ENCODE measurements around the gene RAB30.

The RAB30 gene

DNA sequence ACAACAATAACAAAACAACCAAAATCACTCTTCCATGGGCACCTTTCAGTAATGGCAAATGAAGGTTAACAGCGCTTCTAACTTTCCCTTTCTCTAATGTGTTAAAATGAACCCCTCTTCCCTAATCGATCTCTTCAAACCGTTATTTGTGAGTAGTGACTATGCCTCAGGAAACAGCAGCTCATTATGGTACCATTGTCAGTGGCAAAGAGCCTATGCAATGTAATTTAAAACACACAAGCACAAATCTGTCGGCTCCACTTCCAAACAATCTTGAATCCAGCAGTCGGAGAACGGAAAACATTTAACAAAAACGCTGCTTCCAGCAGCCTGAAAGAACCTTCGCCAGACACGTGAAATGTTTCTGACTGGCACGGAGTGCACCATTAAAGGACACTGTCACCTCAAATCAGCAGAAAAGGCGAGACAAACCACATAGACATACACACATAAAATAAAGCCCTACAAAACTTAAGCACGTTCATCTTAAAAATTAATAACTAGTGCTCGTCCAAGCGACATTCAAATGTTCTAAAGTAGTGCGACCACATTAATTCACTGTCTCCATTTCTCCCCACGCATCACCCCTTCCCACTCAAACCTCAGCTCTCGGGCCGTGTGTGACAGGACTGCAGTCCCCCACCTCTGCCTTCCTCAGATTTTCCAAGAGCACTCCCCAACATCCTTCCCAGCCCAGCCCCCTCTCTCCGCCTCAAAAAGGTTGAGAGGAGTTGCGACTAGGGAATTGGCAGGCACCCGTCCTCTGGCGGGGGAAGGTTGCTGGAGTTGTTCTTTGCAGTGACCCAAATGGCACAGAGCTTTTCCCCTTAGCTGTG is 748 bp downstream of the RAB30 start:
- no peak for DNase-seq (ENCODE audit: low read depth)

DNA sequence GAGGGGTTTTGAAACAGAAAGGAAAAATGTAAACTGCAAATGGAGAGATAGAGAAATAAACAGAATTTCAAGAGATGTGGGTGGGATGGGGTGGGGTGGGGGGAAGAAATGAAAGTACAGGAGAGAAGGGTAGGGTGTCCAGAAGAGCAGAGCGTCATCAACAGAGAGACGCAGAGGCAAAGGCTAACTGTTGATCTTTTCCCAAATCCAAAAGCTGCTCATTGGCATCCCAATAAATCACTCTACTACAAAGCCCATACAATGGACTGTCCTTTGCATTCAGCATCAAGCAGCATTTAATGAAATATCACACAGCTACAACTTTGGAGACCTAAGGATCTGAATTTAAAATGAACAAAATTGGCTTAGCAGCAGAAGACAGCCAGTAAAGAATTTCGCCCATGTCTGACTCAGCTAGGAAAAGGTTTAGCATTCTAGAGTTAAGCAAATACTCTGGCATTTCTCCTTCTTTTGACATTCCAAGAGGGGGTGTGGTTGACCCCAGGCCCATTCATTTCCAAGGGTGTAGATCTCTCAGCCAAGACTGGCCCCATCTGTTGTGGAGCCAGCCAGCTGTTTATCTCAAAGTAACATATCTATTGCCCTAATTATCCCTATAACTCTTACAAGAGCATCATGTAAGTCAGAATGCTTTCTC is 1.5 kb downstream of the RAB30 start:
- DNase-seq (ENCODE audit: low read depth) = no peak

DNA sequence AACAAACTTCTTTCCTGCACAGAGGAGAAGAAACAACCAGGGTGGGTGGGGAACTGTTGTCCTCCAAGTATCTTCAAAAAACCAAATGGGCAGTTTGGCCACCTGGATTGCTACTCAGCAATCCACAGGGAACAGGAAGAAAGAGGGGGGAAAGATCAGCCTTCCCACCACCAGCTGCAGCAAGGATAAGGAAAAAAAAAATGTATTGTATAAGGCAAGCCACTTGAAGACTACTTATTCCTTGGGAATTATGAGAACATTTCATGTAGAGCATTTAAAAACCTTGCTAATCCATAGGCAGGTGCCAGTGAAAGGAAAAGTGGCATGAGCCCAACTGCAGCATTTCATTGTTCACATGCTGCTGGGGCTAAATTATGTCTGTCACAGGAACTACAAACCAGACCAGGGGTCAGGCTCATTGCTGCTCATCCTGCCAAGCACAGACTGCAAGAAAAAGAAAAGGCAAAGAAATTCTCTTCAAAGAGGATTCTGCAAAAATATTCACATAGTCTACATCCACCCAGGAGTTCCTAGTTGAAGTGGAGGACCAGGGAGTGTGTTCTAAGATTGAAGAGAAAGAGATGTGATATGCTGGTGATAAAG is 2.2 kb downstream of the RAB30 start:
- DNase-seq (ENCODE audit: low read depth) = no peak

DNA sequence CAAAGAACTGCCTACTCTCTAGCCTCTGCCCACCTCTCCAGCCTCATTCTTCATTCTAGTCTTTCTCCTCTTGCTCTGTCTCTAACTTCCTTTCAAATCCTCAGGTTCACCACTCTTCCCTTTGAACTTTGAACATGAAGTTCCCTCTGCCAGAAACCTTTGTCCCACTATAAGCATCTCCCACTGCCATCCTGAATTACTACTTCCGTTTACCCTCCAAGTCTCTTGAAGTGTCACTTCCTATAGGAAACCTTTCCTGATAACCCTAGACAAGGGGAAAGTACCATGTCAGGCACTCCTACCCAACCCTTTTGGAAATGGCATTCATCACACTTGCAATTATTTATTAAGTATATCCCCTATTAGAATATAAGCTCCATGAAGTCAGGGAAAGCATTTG is 3.1 kb downstream of the RAB30 start:
- DNase-seq (ENCODE audit: low read depth) = no peak

DNA sequence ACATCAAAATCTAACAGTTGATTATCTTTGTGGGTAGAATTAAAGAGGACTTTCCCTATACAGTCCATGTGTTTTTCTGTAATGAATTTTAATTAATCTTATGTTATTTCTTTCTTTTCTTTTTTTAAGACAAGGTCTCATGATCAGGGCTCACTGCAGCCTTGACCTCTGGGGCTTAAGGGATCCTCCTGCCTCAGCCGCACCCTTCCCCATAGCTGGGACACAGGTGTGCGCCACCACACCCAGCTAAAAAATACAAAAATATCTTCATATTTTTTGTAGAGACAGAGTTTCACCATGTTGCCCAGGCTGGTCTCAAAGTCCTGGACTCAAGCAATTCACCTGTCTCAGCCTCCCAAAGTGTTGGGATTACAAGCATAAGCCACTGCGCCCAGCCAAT is 7.7 kb downstream of the RAB30 start:
- DNase-seq (ENCODE audit: low read depth) = no peak

DNA sequence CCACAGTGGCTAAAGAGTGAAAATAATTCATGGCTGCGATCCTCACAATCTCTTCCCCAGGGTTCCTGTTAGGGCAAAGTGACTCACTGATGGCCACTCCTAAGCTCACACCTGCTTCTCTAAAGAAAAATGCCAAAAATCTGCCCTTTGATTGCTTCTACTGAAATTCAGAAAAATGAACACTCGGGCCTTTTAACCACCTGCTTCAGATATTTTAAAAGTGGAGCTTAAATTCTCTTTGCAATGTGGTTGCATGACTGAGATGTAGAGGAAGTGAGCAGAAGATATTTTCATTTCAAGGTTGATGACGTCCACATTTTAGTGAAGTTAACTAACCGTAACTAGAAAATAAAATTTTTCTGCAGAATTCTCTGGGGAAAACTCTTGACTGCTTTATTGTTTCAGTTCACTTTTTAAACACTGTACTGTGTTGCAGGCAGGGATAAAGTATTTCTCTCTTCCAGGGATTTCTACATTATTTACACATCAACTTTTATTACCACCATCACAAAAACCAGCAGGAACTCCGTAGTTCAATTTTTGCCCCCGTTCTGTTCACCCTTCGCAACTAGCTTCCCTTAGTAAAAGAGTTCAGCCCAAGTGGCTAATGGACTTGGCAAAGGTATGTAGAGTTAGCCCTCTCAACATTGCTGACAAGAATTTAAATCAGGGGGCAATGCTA is 8.5 kb downstream of the RAB30 start:
- DNase-seq (ENCODE audit: low read depth) = no peak

DNA sequence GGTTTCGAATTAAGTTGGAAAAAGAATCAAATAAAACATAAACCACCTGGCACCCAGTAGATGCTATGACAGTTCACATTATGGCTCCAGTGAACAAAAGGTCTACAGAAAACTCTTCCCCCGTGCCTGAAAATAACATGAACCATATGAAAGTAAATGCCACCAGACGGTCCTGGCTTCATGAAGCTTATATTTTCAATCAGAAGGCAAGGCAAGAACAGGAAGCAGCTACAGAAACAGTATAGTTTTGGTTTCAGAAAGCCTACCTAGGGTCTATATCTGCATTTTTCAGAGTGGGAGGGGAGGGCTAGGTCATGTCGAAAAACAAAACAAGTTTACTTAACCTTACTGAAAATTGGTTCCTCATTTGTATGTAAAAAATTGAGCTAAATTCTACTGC is 9.8 kb downstream of the RAB30 start:
- no peak for DNase-seq (ENCODE audit: low read depth)

DNA sequence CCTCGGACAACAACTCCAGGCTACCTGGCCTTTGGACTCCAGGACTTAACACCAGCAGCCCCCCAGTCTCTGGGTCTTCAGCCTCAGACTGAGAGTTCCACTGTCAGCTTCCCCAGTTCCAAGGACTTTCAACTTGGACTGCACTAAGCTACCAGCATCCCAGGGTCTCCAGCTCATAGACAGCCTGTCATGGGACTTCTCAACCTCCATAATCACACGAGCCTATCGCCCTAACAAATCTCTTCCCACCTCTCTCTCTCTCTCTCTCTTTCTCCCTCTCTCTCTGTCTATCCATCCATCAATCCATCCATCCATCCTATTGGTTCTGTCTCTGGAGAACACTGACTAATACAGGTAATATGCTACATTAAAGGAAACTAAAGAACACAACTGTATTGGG is 10.7 kb downstream of the RAB30 start:
- no peak for DNase-seq (ENCODE audit: low read depth)

DNA sequence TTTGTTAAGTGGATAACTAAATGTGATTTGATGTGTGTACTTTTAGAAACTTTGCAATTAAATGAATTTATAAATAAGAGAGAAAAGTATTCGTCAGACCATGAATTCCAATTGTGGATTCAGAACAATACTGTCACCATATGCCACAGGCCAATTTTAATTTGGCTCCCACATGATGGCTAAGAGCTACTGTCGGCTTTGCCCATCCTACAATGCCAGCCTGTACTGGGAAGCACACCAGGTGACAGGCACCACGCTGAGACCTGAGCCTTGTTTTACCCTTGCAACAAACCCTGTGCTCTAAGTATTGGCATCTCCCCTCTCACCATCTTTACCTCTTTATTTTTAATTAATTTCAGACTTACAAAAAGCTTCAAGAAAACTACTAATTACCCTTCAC is 14.0 kb downstream of the RAB30 start:
- no peak for DNase-seq (ENCODE audit: low read depth)

DNA sequence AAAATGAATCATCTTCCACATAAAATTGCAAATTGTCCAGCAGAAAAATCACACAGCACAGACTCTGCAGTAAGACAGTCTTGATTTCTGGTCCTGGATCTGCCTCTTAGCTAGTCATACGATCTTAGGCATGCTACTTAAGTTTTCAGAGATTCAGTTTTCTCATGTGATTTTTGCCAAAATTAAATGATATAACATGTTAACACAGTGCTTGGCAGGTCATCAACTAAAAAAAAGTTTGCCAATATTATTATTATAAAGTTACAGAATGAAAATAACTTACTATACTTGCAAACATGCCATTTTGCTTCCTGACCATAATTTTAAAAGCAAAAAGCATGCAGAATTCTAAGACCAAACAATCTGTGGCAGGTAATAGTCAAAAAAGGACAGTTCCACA is 15.1 kb downstream of the RAB30 start:
- no peak for DNase-seq (ENCODE audit: low read depth)

DNA sequence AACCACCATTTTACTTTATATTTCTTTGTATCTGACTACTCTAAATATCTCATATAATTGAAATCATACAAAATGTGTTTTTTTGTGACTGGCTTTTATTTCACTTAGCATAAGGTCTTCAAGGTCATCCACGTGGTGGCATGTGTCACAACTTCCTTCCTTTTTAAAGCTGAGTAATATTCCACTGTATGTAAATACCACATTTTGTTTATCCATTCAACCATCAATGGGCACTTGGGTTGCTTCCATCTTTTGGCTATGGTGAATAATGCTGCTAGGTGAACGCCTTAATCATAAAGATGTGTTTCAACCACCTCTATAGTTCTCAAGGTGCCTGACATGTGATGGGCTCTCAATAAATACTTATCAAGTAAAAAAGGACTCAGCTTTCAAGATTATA is 15.5 kb downstream of the RAB30 start:
- no peak for DNase-seq (ENCODE audit: low read depth)

DNA sequence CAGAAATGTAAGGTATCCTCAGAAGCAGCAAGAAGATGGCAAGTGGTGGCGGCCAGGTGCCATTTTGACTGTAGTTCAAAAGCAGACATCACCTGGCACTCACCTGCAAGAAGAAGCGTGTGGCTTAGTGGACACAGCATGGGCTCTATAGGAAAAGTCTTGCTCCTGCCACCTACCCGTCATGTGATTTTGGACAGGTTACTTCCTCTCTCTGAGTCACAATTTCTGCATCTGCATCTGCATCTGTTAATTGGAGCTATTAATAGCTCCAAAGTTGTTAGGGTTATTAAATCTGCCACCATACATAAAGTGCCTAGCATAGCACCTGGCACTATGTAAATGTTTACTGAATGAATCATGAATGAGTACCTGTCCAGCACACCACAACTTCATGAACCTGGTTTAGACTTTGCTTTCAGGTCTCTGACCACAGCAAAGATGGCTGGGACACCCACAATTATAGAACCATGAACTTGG is 16.8 kb downstream of the RAB30 start:
- no peak for DNase-seq (ENCODE audit: low read depth)

DNA sequence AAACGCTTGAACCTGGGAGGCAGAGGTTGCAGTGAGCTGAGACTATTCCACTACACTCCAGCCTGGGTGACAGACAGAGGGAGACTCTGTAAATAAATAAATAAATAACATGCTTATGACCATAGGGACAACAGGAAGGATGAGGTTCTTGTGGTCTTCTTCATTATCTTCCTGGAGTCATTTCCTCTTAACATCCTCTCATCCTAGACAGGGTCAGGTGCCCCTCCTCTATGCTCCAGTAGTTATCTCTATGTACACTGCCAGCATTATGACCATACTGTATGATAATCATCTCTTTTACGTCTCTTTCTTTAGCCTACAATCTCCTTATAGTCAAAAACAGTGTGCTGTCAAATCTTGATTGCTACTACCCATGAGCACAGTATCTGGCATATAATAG is 17.7 kb downstream of the RAB30 start:
- DNase-seq (ENCODE audit: low read depth) = no peak

DNA sequence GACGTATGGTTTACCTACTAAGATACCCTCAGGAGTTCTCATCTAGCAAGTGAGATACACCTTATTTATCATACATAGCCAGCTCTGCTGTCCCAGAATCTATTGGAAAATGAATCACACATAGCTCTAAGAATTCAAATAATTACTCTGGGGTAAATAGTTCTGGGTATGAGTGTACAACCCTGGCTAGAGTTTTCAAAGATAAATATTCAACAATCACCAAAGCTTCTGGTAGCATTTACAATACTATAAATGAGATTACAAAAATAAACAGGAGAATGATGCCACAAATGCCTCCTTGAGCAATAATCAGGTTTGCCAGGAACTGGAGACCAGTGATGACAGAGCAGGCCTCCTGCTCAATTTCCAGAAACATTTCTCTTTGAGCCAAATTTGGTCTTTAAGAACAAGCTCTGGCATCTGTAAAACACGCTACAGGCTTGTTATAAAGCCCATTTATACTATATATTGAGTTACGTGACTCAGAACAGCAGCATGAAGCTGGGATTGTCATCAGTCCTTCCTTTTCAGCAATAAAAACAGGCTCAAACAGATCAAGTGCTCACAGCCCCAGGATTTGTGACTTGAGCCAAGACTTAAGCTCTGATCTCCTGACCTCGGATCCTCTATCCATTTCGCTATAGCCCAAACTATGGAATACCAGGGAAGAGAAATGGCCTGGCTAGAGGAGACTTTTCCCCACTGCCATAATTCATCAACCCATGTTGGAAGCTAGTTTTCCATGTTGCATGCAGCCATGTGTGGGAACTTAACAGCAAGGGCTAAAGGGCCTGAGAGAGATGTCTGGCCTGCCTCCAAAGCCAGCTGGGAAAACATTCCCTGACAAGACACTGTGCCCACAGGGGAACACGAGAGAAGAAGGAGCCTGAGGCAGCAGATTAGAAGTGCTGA is 19.7 kb downstream of the RAB30 start:
- no peak for DNase-seq (ENCODE audit: low read depth)

DNA sequence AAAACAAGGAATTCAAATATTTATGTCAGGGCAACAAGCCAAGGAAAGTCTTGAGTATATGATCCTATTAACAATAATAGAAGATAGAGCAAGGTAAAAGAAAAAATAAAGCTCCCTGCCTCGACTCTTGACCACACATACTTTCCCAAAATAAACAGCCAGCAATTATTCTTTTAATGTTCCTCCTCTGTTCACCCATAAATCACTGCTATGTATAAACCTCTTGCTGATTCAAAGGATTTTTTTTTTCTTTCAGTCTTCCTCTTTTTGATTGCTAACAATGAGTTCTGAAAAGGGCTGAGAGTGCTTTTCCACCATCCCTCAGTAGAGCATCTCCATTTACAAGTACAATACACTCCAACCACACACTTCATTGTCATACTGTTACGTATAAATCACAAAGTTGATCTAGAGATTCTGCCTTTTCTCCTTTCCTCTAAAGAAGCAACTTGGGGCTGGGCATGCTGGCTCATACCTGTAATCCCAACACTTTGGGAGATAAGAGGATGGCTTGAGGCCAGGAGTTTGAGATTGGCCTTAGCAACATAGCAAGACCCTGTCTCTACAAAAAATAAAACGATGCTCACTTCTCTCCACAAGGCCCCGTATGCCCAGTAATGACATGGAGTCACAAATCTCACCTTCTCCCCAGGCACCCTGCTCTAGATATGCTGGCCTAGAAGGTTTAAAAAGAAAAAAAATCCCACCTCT is 24.0 kb downstream of the RAB30 start:
- no peak for DNase-seq (ENCODE audit: low read depth)

DNA sequence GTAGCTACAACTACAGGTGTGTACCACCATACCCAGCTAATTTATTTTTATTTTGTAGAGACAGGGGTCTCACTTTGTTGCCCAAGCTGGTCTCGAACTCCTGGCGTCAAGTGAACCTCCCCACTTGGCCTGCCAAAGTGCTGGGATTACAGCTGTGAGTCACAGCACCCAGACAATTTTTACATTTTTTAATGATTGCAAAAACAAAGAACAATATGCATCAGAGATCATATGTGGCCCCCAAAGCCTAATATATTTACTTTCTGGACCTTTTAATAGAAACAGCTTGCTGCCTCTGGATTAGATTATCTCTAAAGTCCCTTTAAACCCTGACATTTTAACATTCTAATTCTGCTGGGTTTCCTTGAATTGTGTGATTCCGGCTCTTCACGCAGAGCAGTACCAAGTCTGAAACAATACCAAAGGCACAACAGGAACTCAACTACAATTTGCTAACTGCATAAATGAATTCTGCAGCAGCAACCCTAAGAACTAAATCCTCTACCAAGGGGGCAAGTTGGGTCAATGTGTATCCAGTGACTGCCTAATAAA is 25.0 kb downstream of the RAB30 start:
- DNase-seq (ENCODE audit: low read depth) = no peak

DNA sequence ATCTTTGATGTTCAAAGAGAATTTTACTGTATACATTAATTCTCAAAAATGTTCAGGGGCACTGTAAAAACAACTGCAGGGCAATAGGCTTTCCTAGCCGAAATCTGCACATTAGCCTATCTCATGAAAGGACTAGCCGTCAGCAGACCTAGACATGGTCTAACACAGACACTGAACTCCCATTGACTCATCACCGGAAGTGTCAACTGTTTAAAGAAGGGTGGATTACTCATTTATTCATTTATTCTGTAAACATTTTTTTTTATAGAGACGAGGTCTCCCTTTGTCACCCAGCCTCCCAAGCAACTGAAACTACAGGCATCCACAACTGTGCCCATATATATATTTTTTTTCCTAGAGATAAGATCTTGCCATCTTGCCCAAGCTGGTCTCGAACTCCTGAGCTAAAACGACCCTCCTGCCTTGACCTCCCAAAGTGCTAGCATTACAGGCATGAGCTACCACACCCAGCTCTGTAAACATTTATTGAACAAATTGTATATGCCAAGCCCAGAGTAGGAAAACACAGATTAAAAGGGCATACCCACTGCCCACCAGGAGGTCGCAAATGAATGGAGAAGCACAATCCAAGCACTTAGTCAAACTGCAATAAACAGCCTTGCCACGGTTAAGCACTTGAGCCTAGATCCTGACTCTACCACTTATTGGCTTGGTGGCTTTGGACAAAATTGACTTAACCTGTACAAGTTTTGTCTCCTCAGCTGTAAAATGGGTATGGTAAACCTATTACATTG is 26.6 kb downstream of the RAB30 start:
- no peak for DNase-seq (ENCODE audit: low read depth)

DNA sequence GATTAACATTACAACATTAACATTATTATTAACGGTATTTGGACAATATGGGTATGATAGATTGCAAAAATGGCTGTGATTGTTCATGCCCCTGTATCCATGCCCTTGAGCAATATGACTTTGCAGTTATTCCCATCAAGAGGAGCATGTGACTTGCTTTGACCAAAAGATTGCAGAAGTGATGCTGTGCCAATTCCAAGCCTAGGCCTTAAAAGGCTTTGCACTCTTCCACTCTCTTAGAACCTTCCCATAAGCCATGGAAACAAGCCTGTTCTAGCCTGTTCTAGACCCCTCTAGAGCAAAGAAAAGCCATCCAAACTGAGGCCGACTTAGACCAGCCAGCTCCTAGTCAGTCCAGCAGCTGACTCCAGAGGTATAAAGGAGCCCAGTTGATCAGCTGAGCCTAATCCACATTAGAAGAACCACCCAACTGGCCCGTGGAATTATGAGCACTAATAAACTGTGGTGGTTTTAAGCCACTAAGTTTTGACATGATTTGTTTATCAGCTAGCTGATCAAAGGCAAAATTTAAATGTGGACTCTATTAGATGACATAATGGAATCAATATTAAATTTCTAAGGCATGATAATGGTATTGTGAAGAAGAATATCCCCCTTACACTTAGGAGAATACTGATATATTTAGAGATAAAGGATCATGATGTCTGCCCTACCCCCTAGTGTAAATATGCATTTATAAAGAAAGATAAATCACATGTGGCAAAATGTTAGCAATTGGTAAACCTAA is 28.6 kb downstream of the RAB30 start:
- no peak for DNase-seq (ENCODE audit: low read depth)

DNA sequence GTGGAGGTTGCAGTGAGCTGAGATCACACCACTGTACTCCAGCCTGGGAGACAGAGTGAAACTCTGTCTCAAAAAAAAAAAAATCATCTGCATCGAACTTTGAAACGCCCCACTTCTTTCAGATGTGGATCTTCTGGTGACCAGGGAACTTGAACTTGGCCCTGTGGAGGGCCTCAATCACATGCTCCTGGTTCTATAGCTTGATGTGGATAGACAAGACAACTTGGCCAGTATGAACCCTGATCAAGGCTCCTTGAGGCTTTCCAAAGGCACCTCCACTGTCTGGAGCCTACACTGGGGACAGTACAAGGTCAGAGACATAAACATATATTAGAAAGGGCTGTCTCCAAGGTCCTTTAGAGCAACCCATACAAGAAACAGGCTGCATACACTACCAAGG is 30.6 kb downstream of the RAB30 start:
- DNase-seq (ENCODE audit: low read depth) = no peak

All from activated T-cell treated with anti-CD3 and anti-CD28 coated beads for 24 hours (primary cell).